Stimulated activated CD8-positive, alpha-beta memory T cell treated with anti-CD3 and anti-CD28 coated beads, Interleukin-12 subunit alpha, Interleukin-12 subunit beta, amount 100 ng/mL, for 24 hours (primary cell): ENCODE results near the gene CHMP1B.

Source experiments
- DNase-seq: peaks from one replicate; pipeline ENCODE4 v3.0.0-alpha.2; 2020; ENCODE audit errors: extremely low read depth

CHMP1B gene

DNA sequence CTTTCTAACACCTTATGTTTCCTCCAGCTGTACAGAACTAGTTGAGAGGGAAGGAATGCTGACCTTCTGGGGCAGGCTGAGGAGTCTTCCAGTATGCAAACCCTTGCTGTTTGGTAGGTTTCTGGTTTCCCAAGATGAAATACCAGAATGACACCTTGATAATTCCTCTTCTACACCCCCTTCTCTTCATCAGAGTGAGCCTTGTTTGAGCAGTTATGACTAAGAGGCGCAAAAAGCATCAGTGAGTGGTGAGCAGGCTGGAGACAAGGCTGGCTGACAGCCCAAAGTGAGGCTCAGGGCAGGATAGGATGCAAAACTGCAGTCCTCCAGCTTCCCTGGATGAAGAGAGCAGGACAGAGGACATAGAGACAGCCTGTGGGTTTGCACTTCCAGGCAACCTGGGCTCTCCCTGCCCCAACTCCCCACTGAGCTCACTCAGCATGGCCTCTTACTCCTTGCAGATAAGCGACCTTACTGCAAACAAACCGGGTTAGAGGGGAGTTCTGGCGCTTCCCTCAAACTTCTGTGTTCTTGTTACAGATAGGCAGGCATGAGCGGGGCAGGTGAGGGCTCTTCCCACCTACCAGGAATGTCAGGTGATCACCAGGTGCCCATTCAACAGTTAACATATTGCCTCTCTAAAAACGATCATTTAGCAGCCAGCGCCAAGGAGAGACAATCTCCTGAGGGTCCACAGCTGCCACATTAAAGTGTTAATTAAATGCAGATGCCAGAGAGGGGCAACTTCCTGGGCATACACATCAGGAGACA lies 51.5 kb downstream of the CHMP1B start:
- DNase-seq = no peak
